NCI-H187 treated with DMSO at 0.1 percent for 48 hours (cell line): Measurements from ENCODE around the gene TLN1.

ENCODE experiments used
- DNase-seq: peaks from one replicate; lab custom pipeline; 2025; lab: John Stamatoyannopoulos, UW

Gene TLN1

DNA sequence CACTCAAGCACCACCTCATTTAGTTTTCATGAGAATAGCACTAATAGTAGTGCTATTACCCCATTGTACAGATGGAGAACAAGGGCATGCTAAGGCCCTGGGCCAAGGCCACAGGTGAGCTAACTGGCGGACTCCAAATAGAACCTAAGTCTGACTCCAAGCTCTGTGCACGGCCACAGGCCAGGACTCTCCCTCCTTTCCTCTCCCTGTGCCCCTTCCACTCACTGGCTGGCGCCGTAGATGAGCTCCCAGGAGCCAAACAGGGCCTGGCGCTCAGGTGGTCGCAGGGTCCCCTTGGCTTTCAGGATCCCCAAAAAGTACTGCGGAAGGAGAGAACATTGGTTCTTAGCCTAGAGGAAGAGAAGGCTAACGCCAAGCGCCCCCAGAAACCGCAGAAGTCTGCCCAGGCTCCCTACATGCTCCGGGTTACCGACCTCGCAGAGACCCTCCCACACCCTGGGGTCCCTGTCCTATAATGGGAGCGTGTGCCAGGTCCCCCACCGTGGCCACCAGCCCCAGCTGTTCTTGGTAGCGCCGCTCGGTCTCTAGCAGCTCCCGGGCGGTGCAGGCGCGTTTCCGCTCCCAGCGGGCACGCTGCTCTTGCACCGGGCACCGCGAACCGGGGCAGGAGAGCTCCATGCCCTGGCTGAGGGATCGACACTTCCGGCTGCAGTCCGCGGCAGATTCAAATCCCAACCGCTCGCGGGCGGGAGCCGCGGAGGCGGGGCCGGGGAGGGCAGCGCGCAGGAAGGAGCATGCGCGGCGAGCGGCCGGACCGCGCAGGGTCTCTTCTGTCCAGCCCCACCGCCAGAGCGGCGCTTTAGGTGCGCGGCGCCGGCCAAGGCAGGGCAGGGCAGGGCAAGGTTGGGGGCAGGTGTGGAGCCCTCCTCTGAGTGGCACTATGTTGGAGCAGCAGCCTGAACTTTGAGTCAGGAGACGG is 67.2 kb downstream of the TLN1 start, which contains the start of gene ARHGEF39:
TSS of gene ARHGEF39 (minus strand) at position 665 of the 940 bp plus-strand sequence. CDS start at position 639, 26 bp downstream.
- no peak for DNase-seq

- DNase-seq: no peak
These were observed 69.6 kb downstream of the TLN1 start for GRCh38 chr9:35662437-35662836.

- DNase-seq: no peak
These were observed 70.1 kb downstream of the TLN1 start for GRCh38 chr9:35661756-35662350.

DNA sequence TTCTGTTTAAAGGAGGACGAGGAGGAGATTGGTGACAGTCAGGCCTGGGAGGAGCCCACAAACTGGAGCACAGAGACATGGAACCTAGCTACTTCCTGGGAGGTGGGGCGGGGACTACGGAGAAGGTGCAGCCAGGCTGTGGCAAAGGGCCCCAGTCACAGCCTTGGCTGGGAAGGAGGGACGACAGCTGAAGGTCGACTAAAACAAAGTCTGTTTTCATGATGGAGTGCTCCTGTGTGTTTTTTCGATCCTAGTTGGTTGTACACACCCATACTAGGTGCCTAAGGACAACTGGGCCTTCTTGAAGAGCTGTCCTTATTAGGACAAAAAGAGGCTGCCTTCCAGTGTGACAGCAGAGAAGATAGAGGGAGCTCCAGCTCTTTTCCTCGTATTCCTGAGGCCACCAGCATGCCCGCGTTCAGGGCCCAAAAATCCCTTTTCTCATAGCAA is 71.0 kb downstream of the TLN1 start:
- no peak for DNase-seq

GRCh38 chr9:35659340-35659739 is 72.7 kb downstream of the TLN1 start:
- no peak for DNase-seq

- DNase-seq: no peak
These were observed 73.1 kb downstream of the TLN1 start for GRCh38 chr9:35658968-35659220.

GRCh38 chr9:35658137-35658967 is 73.6 kb downstream of the TLN1 start, which contains the start of gene CCDC107:
Gene CCDC107, plus strand, starts transcription at chr9:35658292. Its CDS starts 88 bp downstream, at chr9:35658380.
- no peak for DNase-seq

- peak; percentile 78 for DNase-seq
These were observed 74.4 kb downstream of the TLN1 start, which contains the start of gene RMRP for GRCh38 chr9:35657546-35658136. Gene RMRP, minus strand, starts transcription at chr9:35658019.

DNA sequence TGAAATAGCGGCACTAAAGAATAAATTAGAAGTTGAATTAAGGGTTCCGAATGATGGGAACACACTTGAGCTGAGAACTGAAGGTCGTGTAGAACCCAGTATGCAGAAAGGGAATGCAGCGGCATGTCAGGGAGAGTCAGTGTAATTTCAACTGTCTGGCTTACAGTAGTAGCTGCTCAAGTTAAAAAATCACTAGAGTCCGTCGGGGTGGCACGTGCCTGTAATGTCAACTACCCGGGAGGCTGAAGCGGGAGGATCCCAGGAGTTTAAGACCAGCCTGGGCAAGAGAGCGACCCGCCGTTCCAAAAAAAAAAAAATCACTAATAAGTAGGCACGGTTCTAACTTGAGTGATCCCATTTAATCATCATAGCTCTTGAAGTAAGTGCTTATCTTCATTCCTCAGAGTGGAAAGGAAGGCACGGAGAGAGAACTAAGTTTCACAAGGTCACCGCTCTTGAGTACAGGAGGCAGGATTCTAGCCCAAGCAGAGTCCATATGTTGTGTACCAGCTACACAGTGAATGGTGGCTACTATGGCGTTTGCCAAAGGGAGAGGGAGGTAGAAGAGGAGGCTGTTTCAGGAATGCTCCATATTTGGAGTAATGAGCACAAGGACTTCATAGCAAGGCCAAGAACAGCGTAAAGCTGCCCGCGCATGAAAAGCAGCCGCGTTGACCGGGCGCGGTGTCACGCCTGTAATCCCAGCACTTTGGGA is 75.0 kb downstream of the TLN1 start:
- DNase-seq: no peak

GRCh38 chr9:35656348-35656747 is 75.6 kb downstream of the TLN1 start:
- no peak for DNase-seq

DNA sequence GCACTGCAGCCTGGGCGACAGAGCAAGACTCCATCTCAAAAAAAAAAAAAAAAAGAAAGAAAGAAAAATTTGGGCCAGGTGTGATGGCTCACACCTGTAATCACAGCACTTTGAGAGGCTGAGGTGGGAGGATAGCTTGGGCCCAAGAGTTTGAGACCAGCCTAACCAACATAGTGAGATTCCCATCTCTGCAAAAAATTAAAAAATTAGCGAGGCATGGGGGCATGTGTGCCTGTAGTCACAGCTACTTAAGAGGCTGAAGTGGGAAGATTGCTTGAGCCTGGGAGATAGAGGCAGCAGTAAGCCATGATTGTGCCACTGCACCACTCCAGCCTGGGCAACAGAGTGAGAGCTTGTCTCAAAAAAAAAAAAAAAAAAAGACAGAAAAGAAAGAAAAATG is 78.4 kb downstream of the TLN1 start:
- DNase-seq: no peak

DNA sequence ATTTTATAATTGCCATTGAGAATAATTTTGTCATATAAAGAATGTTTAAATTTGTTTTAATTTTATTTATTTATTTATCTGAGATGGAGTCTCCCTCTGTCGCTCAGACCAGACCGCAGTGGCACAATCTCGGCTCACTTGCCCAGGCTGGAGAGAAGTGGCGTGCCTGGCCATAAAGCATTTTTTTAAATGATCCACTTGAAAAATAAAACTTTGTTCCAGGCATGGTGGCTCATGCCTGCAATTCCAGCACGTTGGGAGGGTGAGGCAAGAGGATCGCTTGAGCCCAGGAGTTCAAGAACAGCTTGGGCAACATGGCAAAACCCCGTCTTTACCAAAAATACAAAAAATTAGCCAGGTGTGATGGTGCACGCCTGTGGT is 79.2 kb downstream of the TLN1 start:
- DNase-seq: no peak

DNA sequence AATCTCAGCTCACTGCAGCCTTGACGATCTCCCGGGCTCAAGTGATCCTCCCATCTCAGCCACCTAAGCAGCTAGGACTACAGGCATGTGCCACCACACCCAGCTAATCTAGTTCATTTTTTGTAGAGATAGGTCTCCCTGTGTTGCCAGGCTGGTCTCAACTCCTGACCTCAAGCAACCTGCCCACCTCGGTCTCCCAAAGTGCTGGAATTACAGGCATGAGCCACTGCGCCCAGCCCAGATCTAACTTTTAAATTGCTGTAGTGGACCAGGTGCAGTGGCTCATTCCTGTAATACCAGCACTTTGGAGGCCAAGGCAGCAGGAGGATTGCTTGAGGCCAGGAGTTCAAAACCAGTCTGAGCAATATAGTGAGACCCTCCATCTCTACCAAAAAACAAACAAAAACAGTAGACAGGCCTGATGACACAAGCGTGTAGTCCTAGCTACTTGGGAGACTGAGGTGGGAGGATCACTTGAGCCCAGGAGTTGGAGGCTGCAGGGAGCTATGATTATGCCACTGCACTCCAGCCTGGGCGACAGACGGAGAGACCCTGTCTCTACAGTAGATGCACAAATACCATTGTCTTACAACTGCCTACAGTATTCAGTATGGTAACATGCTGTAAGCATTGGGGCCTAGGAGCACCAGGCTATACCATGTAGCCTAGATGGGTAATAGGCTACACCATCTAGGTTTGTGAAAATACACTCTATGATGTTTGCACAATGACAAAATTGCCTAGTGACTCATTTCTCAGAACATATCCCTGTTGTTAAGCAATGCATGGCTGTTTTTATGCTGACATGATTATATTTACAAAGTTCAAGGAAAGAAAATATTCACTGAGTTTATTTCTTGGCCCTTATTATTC is 79.8 kb downstream of the TLN1 start:
- DNase-seq: no peak

DNA sequence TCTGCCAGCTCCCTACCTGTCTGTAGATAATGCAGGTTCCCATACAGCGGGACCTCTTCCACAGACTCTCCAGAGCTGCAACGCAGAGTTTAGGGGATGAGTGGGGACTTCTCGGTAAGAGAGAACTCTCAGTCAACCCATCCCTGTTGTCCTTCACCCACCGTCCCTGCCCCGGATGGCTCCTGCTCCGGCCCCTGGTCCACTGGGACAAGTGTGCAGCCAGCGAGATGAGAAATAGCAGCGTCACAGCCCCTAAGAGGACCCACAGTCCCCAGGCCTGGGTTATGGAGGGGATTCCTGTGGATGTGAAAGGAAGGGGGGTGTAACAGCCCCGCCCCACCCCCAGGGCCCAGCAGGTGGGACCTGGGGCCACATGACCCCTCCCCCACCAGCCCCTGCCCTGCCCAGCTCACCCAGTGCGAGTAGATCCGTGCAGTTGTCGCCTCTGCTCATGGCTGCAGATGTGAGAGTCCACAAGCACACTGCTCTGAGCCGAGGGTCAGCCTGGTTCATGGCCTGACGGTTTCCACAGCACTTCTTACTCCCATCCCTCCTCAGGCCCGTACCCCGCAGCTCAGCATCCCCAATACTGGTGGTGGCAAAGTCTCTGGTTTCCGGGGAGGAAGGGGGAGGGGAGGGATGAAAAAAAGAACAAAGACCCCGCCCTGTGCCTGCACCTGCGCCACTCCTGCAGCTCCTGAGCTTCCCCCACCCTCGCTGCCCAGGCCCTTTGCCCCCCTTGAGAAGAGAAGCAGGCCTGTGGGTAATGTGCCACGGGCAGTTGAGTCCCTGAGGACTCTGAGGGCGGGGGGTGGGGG is 81.4 kb downstream of the TLN1 start, which contains the start of gene SIT1:
TSS of gene SIT1 (minus strand) at position 591 of the 818 bp plus-strand sequence. CDS start at position 513, 78 bp downstream.
- no peak for DNase-seq

DNA sequence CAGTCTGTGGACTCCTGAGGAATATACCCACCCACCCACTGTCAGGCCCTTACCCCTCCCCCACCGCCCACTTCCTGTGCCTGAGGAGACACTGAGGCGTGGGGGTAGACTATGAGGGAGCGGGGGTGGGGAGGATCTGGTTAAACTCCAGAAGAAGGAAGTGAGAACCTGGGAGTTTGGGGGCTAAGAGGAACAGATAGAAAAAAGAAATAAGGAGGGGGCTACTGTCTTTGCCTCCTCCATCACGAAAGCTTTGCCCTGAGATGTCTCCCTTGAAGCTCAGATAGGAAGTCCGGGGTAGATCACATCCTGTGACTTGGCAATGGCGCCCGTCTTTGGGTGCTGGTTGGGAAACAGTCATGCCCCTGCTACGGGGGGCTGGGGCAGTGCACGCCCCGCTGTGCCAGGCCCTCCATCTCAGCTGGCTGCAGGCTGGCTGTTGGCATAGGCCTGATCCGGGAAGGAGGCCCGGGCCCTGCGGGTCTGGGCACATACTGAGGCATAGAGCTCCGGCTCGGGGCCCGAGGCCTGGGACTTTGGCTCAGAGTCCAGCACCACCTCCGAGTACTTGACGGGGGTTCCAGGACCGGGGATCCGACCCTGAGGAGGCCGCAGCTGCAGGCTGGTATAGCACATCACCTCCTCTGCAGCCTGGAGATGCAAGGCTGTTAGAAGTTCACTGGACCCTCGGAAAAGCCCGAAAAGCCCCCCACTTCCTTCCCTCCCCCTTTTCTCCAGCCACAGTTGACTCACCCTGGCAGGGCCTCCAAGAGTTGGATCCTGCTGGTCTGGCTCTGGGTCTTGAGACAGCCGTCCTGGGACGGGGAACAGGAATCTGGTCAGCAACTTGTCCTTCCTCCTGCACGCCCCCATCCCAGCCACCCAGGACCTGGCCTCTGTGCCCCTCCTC is 82.3 kb downstream of the TLN1 start:
- DNase-seq: no peak
